Prostate gland (tissue), 2 donors: ENCODE data around the gene SLC50A1.

Experiments used
- POLR2AphosphoS5 ChIP-seq: sonication (generic); formaldehyde crosslinking; IDR thresholded peaks from one replicate; pipeline ENCODE4 v1.6.1; 2017; ENCODE audit warnings: antibody characterized with exemption
- TF ChIP-seq, protein P1 (sequence below), 4 experiments: fragments of 200-600 bp in 2 of 4; fragments of 450-650 bp in 2 of 4; sonication (generic) in 2 of 4; IDR thresholded peaks; 1 replicate in 3 of 4; 2 replicates in 1 of 4; pipeline ENCODE4 v1.5.1; 2016 to 2019; ENCODE audit warnings: antibody characterized with exemption in 4 of 4, mild to moderate bottlenecking in 2 of 4, moderate library complexity in 2 of 4

DNA sequence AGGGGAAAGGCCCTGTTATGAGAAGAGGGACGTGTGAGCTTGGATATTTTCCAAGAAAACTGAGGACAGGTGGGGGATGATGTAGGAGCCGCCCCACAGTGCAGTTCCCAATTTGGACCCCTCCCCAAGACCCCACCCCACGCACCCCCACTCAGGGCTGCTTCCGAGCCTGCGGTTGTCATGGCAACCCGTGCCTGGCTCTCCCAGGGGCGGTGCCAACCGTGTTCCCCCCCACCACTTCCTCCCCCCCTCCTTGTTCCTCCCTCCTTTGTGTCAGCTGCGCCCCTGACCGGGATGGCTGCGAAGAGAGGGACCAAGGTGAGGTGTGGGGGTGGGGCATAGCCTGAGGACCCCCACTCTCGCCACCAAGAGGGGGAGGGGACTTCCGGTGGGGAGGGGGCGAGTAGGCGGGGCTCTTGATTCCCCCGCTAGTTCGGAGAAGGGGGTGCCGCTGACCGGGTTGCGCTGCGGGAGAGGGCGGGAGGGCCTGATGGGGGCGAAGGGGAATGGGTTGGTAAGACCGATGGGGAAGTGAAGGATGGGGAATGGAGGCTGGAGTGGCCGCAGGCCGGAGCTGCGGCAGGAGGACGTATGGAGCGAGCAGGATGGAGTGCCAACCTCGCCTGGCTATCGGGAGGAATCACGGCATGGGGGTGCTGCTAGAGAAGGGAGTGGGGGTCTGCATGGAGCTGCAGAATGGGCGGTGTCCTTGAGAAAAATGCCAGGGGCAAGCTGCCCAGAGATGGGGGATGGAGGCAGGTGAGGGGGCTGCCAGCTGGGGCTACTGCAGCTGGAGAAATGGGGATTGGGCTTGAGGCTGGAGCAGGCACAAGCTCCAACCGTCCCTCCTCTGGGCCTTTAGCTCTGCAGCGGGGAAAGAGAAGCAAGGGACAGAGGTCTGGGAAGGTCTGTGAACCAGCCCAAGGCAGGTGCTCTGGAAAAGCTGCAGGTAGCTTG, 39.0 kb downstream of the SLC50A1 start:
- TF ChIP-seq, protein P1, sequence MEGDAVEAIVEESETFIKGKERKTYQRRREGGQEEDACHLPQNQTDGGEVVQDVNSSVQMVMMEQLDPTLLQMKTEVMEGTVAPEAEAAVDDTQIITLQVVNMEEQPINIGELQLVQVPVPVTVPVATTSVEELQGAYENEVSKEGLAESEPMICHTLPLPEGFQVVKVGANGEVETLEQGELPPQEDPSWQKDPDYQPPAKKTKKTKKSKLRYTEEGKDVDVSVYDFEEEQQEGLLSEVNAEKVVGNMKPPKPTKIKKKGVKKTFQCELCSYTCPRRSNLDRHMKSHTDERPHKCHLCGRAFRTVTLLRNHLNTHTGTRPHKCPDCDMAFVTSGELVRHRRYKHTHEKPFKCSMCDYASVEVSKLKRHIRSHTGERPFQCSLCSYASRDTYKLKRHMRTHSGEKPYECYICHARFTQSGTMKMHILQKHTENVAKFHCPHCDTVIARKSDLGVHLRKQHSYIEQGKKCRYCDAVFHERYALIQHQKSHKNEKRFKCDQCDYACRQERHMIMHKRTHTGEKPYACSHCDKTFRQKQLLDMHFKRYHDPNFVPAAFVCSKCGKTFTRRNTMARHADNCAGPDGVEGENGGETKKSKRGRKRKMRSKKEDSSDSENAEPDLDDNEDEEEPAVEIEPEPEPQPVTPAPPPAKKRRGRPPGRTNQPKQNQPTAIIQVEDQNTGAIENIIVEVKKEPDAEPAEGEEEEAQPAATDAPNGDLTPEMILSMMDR (IDR thresholded peaks at IDR 0.05): no peak
- TF ChIP-seq POLR2AphosphoS5: no peak
